GM23248 (cell line): ENCODE data around the gene TTC39A.

Source experiments
- EZH2 ChIP-seq: fragments of 200-600 bp; sonication (generic); IDR thresholded peaks from 2 replicates; pipeline ENCODE4 v1.6.1; 2018; ENCODE audit warnings: antibody characterized with exemption, mild to moderate bottlenecking; ENCODE audit not compliant: insufficient read depth, poor library complexity, severe bottlenecking
- EZH2phosphoT487 ChIP-seq: fragments of 200-600 bp; sonication (generic); IDR thresholded peaks from 2 replicates; pipeline ENCODE4 v1.6.1; 2018; ENCODE audit warnings: antibody characterized with exemption, moderate library complexity, mild to moderate bottlenecking, low read depth; ENCODE audit not compliant: insufficient read depth

- no peak for TF ChIP-seq EZH2
- TF ChIP-seq EZH2phosphoT487: no peak
Measured at GRCh38 chr1:51301844-51302162, 28.6 kb downstream of the TTC39A start.
